K562 (cell line): ENCODE results near the gene XPO1. TPM values are rescaled to one million over a fixed set of nuclear protein-coding genes. Genes with fewer than 3 reads are reported as not detected.

Experiments
- ARID3A ChIP-seq: IDR thresholded peaks from 2 replicates; pipeline ENCODE4 v1.6.1; 2012; ENCODE audit warnings: low read depth, low read length, improper control_type of control experiment, borderline replicate concordance
- ARNT ChIP-seq, 2 experiments: fragments of 450-650 bp; IDR thresholded peaks; 2 replicates each; pipeline ENCODE4 v1.6.1; 2016; ENCODE audit warnings: mild to moderate bottlenecking in 1 of 2
- CEBPG ChIP-seq, 3 experiments: fragments of 200-800 bp in 1 of 3; sonication (Bioruptor generic) in 1 of 3; sonication (generic) in 1 of 3; formaldehyde crosslinking in 1 of 3; IDR thresholded peaks in 2 of 3; conservative IDR thresholded peaks in 1 of 3; 2 replicates each; pipeline versions ENCODE4 v1.6.1 to v1.8.0; 2016 to 2022; ENCODE audit warnings: missing compliant biosample characterization in 2 of 3, missing genetic modification characterization in 2 of 3, mild to moderate bottlenecking in 1 of 3, missing genetic modification reagents in 1 of 3
- E2F4 ChIP-seq: sonication (generic); formaldehyde crosslinking; IDR thresholded peaks from 2 replicates; pipeline ENCODE4 v1.8.0; 2022; ENCODE audit warnings: mild to moderate bottlenecking, low read depth, missing genetic modification reagents
- HCFC1 ChIP-seq: IDR thresholded peaks from 2 replicates; pipeline ENCODE4 v1.6.1; 2012; ENCODE audit warnings: low read depth, low read length, improper control_type of control experiment
- HDAC3 ChIP-seq: fragments of 450-650 bp; IDR thresholded peaks from 2 replicates; pipeline ENCODE4 v1.6.1; 2018; ENCODE audit warnings: borderline replicate concordance, mild to moderate bottlenecking, moderate library complexity; ENCODE audit not compliant: partially characterized antibody
- MBD2 ChIP-seq: sonication (generic); IDR thresholded peaks from 2 replicates; pipeline ENCODE4 v1.6.1; 2016; ENCODE audit warnings: low read depth, borderline replicate concordance
- MLLT1 ChIP-seq, 2 experiments: fragments of 450-650 bp; IDR thresholded peaks; 2 replicates each; pipeline ENCODE4 v1.6.1; 2016
- PCBP1 ChIP-seq: fragments of 200-400 bp; formaldehyde crosslinking; IDR thresholded peaks from 2 replicates; pipeline ENCODE4 v1.6.1; 2018; ENCODE audit warnings: mild to moderate bottlenecking, low read depth, low read length; ENCODE audit not compliant: poor library complexity, severe bottlenecking
- PHF8 ChIP-seq: fragments of 200-600 bp; sonication (generic); IDR thresholded peaks from 2 replicates; pipeline ENCODE4 v1.6.1; 2012; ENCODE audit warnings: mixed run types, mild to moderate bottlenecking, inconsistent platforms, low read length, moderate library complexity, borderline replicate concordance
- SMAD2 ChIP-seq: fragments of 150-350 bp; IDR thresholded peaks from 2 replicates; pipeline ENCODE4 v1.6.1; 2014; ENCODE audit warnings: low read depth, mild to moderate bottlenecking, low read length
- YBX1 ChIP-seq: fragments of 450-650 bp; IDR thresholded peaks from 2 replicates; pipeline ENCODE4 v1.7.1; 2016; ENCODE audit warnings: mild to moderate bottlenecking
- ZNF134 ChIP-seq: fragments of 250-450 bp; sonication (Bioruptor Pico); conservative IDR thresholded peaks from 2 replicates; pipeline ENCODE4 v1.4.0; 2020
- polyA plus RNA-seq, 8 experiments: library from polyadenylated mRNA; depleted of rRNA in 4 of 8; stranded (reverse) in 5 of 8; unstranded in 3 of 8; fragments of >200 nt; fragmentation: Nextera tagmentation in 2 of 8; fragmentation: Illumina TruSeq in 1 of 8; extraction: Ambion mirVana in 2 of 8; extraction: Trizol in 1 of 8; gene quantifications; 2 replicates each; pipeline versions ENCODE4 v1.2.1 to v1.2.3, GENCODE V29; 2011 to 2014; ENCODE audit warnings: inconsistent platforms in 1 of 8, missing spikeins in 1 of 8
- total RNA-seq, 7 experiments: library from RNA; depleted of rRNA in 6 of 7; stranded (reverse); fragments of >200 nt in 6 of 7; fragmentation: Illumina TruSeq in 2 of 7; extraction: Trizol in 2 of 7; gene quantifications; 2 replicates each; pipeline versions ENCODE4 v1.2.1 to v1.2.3, GENCODE V29; 2011 to 2021; ENCODE audit warnings: low replicate concordance in 1 of 7
- TF ChIP-seq, protein P1 (sequence below): fragments of 450-650 bp; formaldehyde crosslinking; IDR thresholded peaks from 2 replicates; pipeline ENCODE4 v1.4.0; 2020; ENCODE audit warnings: mild to moderate bottlenecking, moderate library complexity
- TF ChIP-seq, protein P2 (sequence below), 2 experiments: fragments of 450-650 bp; IDR thresholded peaks; 2 replicates each; pipeline ENCODE4 v1.6.1; 2018; ENCODE audit warnings: mild to moderate bottlenecking in 2 of 2, low read depth in 1 of 2; ENCODE audit not compliant: partially characterized antibody in 2 of 2

Gene XPO1
- total and polyA plus RNA-seq, 9 of the 15 experiments (the other 6 are each of a cell fraction or from before 2014, with no cell fraction given) = 86.2 to 307 (median 216) TPM

- TF ChIP-seq HCFC1 (peak; percentile 27; the same call in 1 of the 2 replicates), CEBPG (CRISPR knock-in tag; IDR thresholded peaks at IDR 0.05) (no peak), CEBPG (tag; conservative IDR thresholded peaks at IDR 0.05 in 1 of 2, IDR thresholded peaks at IDR 0.05 in 1 of 2) (no peak), MLLT1 (IDR thresholded peaks at IDR 0.05) (peak in 1 of 2 experiments; percentile 40; a peak in 1 of 4 replicates), YBX1 (no peak), HDAC3 (no peak), SMAD2 (no peak), ARID3A (no peak), ZNF134 (no peak), PCBP1 (no peak), E2F4 (CRISPR knock-in tag) (no peak), MBD2 (no peak; the same call in 1 of the 2 replicates), ARNT (IDR thresholded peaks at IDR 0.05) (no peak), PHF8 (peak; percentile 57; the same call in 1 of the 2 replicates)
- TF ChIP-seq, protein P1, sequence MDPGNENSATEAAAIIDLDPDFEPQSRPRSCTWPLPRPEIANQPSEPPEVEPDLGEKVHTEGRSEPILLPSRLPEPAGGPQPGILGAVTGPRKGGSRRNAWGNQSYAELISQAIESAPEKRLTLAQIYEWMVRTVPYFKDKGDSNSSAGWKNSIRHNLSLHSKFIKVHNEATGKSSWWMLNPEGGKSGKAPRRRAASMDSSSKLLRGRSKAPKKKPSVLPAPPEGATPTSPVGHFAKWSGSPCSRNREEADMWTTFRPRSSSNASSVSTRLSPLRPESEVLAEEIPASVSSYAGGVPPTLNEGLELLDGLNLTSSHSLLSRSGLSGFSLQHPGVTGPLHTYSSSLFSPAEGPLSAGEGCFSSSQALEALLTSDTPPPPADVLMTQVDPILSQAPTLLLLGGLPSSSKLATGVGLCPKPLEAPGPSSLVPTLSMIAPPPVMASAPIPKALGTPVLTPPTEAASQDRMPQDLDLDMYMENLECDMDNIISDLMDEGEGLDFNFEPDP (CRISPR knock-in tag) = no peak
- TF ChIP-seq, protein P2, sequence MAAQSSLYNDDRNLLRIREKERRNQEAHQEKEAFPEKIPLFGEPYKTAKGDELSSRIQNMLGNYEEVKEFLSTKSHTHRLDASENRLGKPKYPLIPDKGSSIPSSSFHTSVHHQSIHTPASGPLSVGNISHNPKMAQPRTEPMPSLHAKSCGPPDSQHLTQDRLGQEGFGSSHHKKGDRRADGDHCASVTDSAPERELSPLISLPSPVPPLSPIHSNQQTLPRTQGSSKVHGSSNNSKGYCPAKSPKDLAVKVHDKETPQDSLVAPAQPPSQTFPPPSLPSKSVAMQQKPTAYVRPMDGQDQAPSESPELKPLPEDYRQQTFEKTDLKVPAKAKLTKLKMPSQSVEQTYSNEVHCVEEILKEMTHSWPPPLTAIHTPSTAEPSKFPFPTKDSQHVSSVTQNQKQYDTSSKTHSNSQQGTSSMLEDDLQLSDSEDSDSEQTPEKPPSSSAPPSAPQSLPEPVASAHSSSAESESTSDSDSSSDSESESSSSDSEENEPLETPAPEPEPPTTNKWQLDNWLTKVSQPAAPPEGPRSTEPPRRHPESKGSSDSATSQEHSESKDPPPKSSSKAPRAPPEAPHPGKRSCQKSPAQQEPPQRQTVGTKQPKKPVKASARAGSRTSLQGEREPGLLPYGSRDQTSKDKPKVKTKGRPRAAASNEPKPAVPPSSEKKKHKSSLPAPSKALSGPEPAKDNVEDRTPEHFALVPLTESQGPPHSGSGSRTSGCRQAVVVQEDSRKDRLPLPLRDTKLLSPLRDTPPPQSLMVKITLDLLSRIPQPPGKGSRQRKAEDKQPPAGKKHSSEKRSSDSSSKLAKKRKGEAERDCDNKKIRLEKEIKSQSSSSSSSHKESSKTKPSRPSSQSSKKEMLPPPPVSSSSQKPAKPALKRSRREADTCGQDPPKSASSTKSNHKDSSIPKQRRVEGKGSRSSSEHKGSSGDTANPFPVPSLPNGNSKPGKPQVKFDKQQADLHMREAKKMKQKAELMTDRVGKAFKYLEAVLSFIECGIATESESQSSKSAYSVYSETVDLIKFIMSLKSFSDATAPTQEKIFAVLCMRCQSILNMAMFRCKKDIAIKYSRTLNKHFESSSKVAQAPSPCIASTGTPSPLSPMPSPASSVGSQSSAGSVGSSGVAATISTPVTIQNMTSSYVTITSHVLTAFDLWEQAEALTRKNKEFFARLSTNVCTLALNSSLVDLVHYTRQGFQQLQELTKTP (IDR thresholded peaks at IDR 0.05; ENCODE audit: low read depth in 1 of 2, partially characterized antibody in 2 of 2) = no peak
These were observed 67.8 kb downstream of the XPO1 start (continued) for GRCh38 chr2:61470122-61470951.
